Erythroblast (primary cell): ENCODE results near the gene ICA1.

ENCODE experiments used
- GATA1 ChIP-seq: IDR thresholded peaks from 2 replicates; pipeline ENCODE4 v1.6.1; 2011; ENCODE audit warnings: low read depth, mild to moderate bottlenecking, control low read depth, low read length, moderate library complexity
- POLR2A ChIP-seq: IDR thresholded peaks from 2 replicates; pipeline ENCODE4 v1.6.1; 2011; ENCODE audit warnings: mild to moderate bottlenecking, low read length

- no peak for TF ChIP-seq POLR2A
- TF ChIP-seq GATA1: no peak
Measured at GRCh38 chr7:8135417-8135816, 126.5 kb downstream of the ICA1 start.
